HCT116 (cell line): Measurements from ENCODE around the gene NAT10. TPM values are rescaled to one million over a fixed set of nuclear protein-coding genes. Genes with fewer than 3 reads are reported as not detected.

Experiments used
- ATAC-seq: fragments of 200-7000 bp; cut with Tn5 transposase; 2 replicates; pipeline ENCODE4 v1.9.1; 2020; ENCODE audit warnings: mild to moderate bottlenecking, moderate library complexity
- BruUV-seq: library from RNA; stranded (reverse); fragments of 400-500 nt; replicated peaks from 2 replicates; lab custom pipeline; 2021; lab: Mats Ljungman, UMichigan
- CTCF ChIA-PET: fragments of 300-600 bp; sonication (Branson Sonifier 250); formaldehyde crosslinking; loops from one replicate; lab custom pipeline; 2021; ENCODE audit warnings: antibody characterized with exemption; lab: Charles Lee
- POLR2A ChIA-PET: fragments of 300-600, 350-600 bp; sonication (Branson Sonifier 250); formaldehyde crosslinking; loops from one replicate; lab custom pipeline; 2021; ENCODE audit warnings: antibody characterized with exemption; lab: Charles Lee
- RAD21 ChIA-PET, 2 experiments: fragments of 300-600 bp; sonication (Branson Sonifier 250); formaldehyde crosslinking; loops; one replicate each; lab custom pipeline; 2023; ENCODE audit warnings: low total read pairs in 2 of 2; ENCODE audit not compliant: uncharacterized antibody in 2 of 2, unreplicated experiment in 2 of 2, low non-redundant PET in 1 of 2; lab: Charles Lee
- DNase-seq: peaks from one replicate; pipeline ENCODE4 v3.0.0-alpha.2; 2010; ENCODE audit warnings: low read depth, low spot score
- H2AFZ ChIP-seq: fragments of 200-600 bp; shearing (Covaris generic), sonication (generic); 2 replicates; pipeline ENCODE4 v1.6.1; 2017; ENCODE audit warnings: low read depth, mixed run types, mixed read lengths, antibody characterized with exemption, low read length; ENCODE audit not compliant: poor library complexity, severe bottlenecking
- H3K27ac ChIP-seq: 2 replicates; pipeline ENCODE4 v1.5.1; 2012; ENCODE audit warnings: low read depth, low read length
- H3K27me3 ChIP-seq: fragments of 200-600 bp; sonication (generic); 2 replicates; pipeline ENCODE4 v1.6.1; 2016; ENCODE audit warnings: mixed run types, low read length, mixed read lengths; ENCODE audit not compliant: insufficient read depth
- H3K36me3 ChIP-seq, 2 experiments: fragments of 200-500 bp in 1 of 2; fragments of 200-600 bp in 1 of 2; sonication (Bioruptor generic) in 1 of 2; sonication (generic) in 1 of 2; 2 replicates each; pipeline versions ENCODE4 v1.5.1 to v1.6.1; 2014 to 2016; ENCODE audit warnings: low read length in 2 of 2, inconsistent platforms in 1 of 2, mixed read lengths in 1 of 2, mixed run types in 1 of 2; ENCODE audit not compliant: insufficient read depth in 2 of 2, control insufficient read depth in 1 of 2
- H3K4me1 ChIP-seq, 2 experiments: fragments of 200-600 bp in 1 of 2; sonication (generic) in 1 of 2; 2 replicates each; pipeline versions ENCODE4 v1.5.1 to v1.6.1; 2012 to 2017; ENCODE audit warnings: low read length in 2 of 2, inconsistent platforms in 1 of 2, mild to moderate bottlenecking in 1 of 2, mixed read lengths in 1 of 2, mixed run types in 1 of 2, moderate library complexity in 1 of 2; ENCODE audit not compliant: insufficient read depth in 2 of 2, control insufficient read depth in 1 of 2
- H3K4me2 ChIP-seq: fragments of 200-600 bp; sonication (generic); 2 replicates; pipeline ENCODE4 v1.6.1; 2017; ENCODE audit warnings: mixed run types, low read length, mixed read lengths
- H3K4me3 ChIP-seq, 2 experiments: fragments of 200-600 bp in 1 of 2; sonication (generic) in 1 of 2; replicated peaks in 1 of 2; 2 replicates each; pipeline ENCODE4 v1.5.1; 2011 to 2016; ENCODE audit warnings: low read length in 2 of 2, control low read depth in 1 of 2, low read depth in 1 of 2, mild to moderate bottlenecking in 1 of 2, mixed read lengths in 1 of 2, mixed run types in 1 of 2
- H3K79me2 ChIP-seq: fragments of 200-600 bp; sonication (generic); 2 replicates; pipeline ENCODE4 v1.6.1; 2017; ENCODE audit warnings: mild to moderate bottlenecking, mixed run types, low read length, moderate library complexity, mixed read lengths; ENCODE audit not compliant: insufficient read depth
- H3K9ac ChIP-seq: fragments of 200-600 bp; sonication (generic); 2 replicates; pipeline ENCODE4 v1.6.1; 2016; ENCODE audit warnings: low read length, mixed read lengths
- H3K9me2 ChIP-seq: fragments of 200-600 bp; sonication (generic), shearing (Covaris generic); 2 replicates; pipeline ENCODE4 v1.6.1; 2017; ENCODE audit warnings: mixed run types, mild to moderate bottlenecking, moderate library complexity; ENCODE audit not compliant: insufficient read depth
- H3K9me3 ChIP-seq, 2 experiments: fragments of 200-500 bp in 1 of 2; fragments of 200-600 bp in 1 of 2; sonication (Bioruptor generic) in 1 of 2; sonication (generic) in 1 of 2; 2 replicates each; pipeline ENCODE4 v1.6.1; 2014 to 2017; ENCODE audit warnings: low read length in 2 of 2, mixed read lengths in 2 of 2, inconsistent platforms in 1 of 2, low read depth in 1 of 2, mild to moderate bottlenecking in 1 of 2, mixed run types in 1 of 2, moderate library complexity in 1 of 2; ENCODE audit not compliant: control insufficient read depth in 1 of 2, insufficient read depth in 1 of 2
- H4K20me1 ChIP-seq: fragments of 200-600 bp; sonication (generic), shearing (Covaris generic); 2 replicates; pipeline ENCODE4 v1.6.1; 2017; ENCODE audit warnings: mixed run types, mild to moderate bottlenecking, moderate library complexity; ENCODE audit not compliant: insufficient read depth
- CBX3 ChIP-seq: IDR thresholded peaks from 2 replicates; pipeline ENCODE4 v1.6.1; 2012; ENCODE audit warnings: low read depth
- CEBPB ChIP-seq: IDR thresholded peaks from 2 replicates; pipeline ENCODE4 v1.6.1; 2012; ENCODE audit warnings: low read depth
- EGR1 ChIP-seq: IDR thresholded peaks from 2 replicates; pipeline ENCODE4 v1.6.1; 2012; ENCODE audit warnings: low read depth
- ELF1 ChIP-seq: IDR thresholded peaks from 2 replicates; pipeline ENCODE4 v1.6.1; 2012; ENCODE audit warnings: low read depth, borderline replicate concordance
- EZH2 ChIP-seq: fragments of 200-600 bp; sonication (generic); IDR thresholded peaks from 2 replicates; pipeline ENCODE4 v1.6.1; 2017; ENCODE audit warnings: antibody characterized with exemption, mixed run types
- FOSL1 ChIP-seq: IDR thresholded peaks from 2 replicates; pipeline ENCODE4 v1.6.1; 2012; ENCODE audit warnings: low read depth
- POLR2A ChIP-seq: IDR thresholded peaks from 2 replicates; pipeline ENCODE4 v1.7.0; 2011; ENCODE audit warnings: borderline replicate concordance; ENCODE audit not compliant: insufficient read depth, insufficient read length; ENCODE audit errors: extremely low read depth
- POLR2AphosphoS5 ChIP-seq: IDR thresholded peaks from 2 replicates; pipeline ENCODE4 v1.6.1; 2011; ENCODE audit warnings: mild to moderate bottlenecking, low read depth, low read length, moderate library complexity
- RAD21 ChIP-seq: IDR thresholded peaks from 2 replicates; pipeline ENCODE4 v1.6.1; 2012; ENCODE audit warnings: low read depth, mild to moderate bottlenecking
- SIN3A ChIP-seq: IDR thresholded peaks from 2 replicates; pipeline ENCODE4 v1.6.1; 2012; ENCODE audit warnings: low read depth
- SP1 ChIP-seq: IDR thresholded peaks from 2 replicates; pipeline ENCODE4 v1.6.1; 2012; ENCODE audit warnings: low read depth
- SRF ChIP-seq: IDR thresholded peaks from 2 replicates; pipeline ENCODE4 v1.6.1; 2012; ENCODE audit warnings: low read depth
- TCF7L2 ChIP-seq: IDR thresholded peaks from 2 replicates; pipeline ENCODE4 v1.7.0; 2011; ENCODE audit warnings: borderline replicate concordance, inconsistent platforms; ENCODE audit not compliant: insufficient read depth, insufficient read length; ENCODE audit errors: extremely low read depth
- YY1 ChIP-seq: IDR thresholded peaks from 2 replicates; pipeline ENCODE4 v1.6.1; 2011; ENCODE audit warnings: low read length, low read depth, moderate library complexity, mild to moderate bottlenecking; ENCODE audit not compliant: insufficient replicate concordance; ENCODE audit errors: extremely low read depth
- ZFX ChIP-seq: fragments of 450-650 bp; IDR thresholded peaks from 2 replicates; pipeline ENCODE4 v1.6.1; 2017
- ZNF274 ChIP-seq: fragments of 200-500 bp; sonication (Bioruptor generic); IDR thresholded peaks from 2 replicates; pipeline ENCODE4 v1.6.1; 2014; ENCODE audit warnings: mild to moderate bottlenecking, low read depth, low read length, inconsistent platforms
- intact Hi-C: fragments of 100-400 bp; cut with micrococcal nuclease; formaldehyde crosslinking; loops from 2 replicates; pipeline ENCODE4 v1.10.0; 2022
- total RNA-seq: library from RNA; stranded (reverse); gene quantifications from one replicate; pipeline ENCODE4 v1.2.1, GENCODE V29; 2021; ENCODE audit not compliant: unreplicated experiment
- TF ChIP-seq, protein P1 (sequence below): IDR thresholded peaks from 2 replicates; pipeline ENCODE4 v1.6.1; 2012; ENCODE audit warnings: low read depth
- TF ChIP-seq, protein P2 (sequence below): IDR thresholded peaks from 2 replicates; pipeline ENCODE4 v1.6.1; 2012
- TF ChIP-seq, protein P3 (sequence below), 3 experiments: fragments of 200-600 bp in 1 of 3; sonication (generic) in 1 of 3; IDR thresholded peaks in 2 of 3; conservative IDR thresholded peaks in 1 of 3; 2 replicates each; pipeline ENCODE4 v1.5.1; 2012 to 2017; ENCODE audit warnings: low read depth in 2 of 3, low read length in 2 of 3, antibody characterized with exemption in 1 of 3, borderline replicate concordance in 1 of 3, control low read depth in 1 of 3, mild to moderate bottlenecking in 1 of 3, mixed read lengths in 1 of 3, mixed run types in 1 of 3, moderate library complexity in 1 of 3; ENCODE audit not compliant: insufficient read depth in 1 of 3

Gene NAT10
- total RNA-seq, 1 experiment from 2014 or later, result 101 TPM

DNA sequence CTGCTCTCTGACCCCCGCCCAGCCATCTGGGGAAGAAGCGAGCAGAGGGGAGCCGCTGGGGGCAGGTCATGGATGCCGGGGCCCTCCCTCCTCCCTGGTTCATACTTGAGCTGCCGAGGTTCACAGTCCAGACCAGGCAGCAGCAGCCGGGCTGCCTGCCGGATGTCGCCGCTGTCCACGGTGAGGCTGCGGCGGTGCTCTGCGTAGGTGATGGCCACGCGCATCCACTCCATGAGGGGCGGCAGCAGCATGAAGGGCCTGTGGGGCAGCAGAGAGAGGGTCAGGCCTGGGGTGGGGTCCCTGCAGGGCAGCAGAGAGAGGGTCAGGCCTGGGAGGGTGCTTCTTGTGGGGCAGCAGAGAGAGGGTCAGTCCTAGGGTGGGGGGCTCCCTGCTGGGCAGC is 67.6 kb downstream of the NAT10 start:
- intact Hi-C loops, result loop anchor here (10.0 kb wide), 2 partner anchors 322 to 722 kb away; no protein-coding TSS in a partner anchor
- CTCF ChIA-PET, result interaction anchor here (1.6 to 3.8 kb wide), 2 partner anchors 66 to 184 kb away, joined by 6 to 93 read pairs; partner anchors contain the start of gene ABTB2

More for the DNA sequence above, 67.6 kb downstream of the NAT10 start:
- Histone ChIP-seq H3K36me3 (no peaks in the 10 kb centered on the region), H3K4me2 (no peak overlapping the region), H3K4me3 (no peak overlapping the region), H3K79me2 (no peaks in the 10 kb centered on the region), H3K27me3 (no peaks in the 10 kb centered on the region), H3K9me2 (no peaks in the 10 kb centered on the region), H3K4me1 (peaks cover 2 to 12% of the 10 kb centered on the region in 2 experiments; a peak in 2 of 4 replicates), H2AFZ (no peak overlapping the region), H4K20me1 (no peaks in the 10 kb centered on the region), H3K9me3 (no peaks in the 10 kb centered on the region), H3K9ac (no peak overlapping the region), H3K27ac (no peak overlapping the region)
- ATAC-seq, result no peak
- TF ChIP-seq, protein P1, sequence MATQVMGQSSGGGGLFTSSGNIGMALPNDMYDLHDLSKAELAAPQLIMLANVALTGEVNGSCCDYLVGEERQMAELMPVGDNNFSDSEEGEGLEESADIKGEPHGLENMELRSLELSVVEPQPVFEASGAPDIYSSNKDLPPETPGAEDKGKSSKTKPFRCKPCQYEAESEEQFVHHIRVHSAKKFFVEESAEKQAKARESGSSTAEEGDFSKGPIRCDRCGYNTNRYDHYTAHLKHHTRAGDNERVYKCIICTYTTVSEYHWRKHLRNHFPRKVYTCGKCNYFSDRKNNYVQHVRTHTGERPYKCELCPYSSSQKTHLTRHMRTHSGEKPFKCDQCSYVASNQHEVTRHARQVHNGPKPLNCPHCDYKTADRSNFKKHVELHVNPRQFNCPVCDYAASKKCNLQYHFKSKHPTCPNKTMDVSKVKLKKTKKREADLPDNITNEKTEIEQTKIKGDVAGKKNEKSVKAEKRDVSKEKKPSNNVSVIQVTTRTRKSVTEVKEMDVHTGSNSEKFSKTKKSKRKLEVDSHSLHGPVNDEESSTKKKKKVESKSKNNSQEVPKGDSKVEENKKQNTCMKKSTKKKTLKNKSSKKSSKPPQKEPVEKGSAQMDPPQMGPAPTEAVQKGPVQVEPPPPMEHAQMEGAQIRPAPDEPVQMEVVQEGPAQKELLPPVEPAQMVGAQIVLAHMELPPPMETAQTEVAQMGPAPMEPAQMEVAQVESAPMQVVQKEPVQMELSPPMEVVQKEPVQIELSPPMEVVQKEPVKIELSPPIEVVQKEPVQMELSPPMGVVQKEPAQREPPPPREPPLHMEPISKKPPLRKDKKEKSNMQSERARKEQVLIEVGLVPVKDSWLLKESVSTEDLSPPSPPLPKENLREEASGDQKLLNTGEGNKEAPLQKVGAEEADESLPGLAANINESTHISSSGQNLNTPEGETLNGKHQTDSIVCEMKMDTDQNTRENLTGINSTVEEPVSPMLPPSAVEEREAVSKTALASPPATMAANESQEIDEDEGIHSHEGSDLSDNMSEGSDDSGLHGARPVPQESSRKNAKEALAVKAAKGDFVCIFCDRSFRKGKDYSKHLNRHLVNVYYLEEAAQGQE, result no peak
- TF ChIP-seq RAD21 (no peak), SRF (no peak), TCF7L2 (no peak), CEBPB (no peak), SIN3A (no peak), ZNF274 (no peak), POLR2AphosphoS5 (no peak), SP1 (no peak), YY1 (no peak), EZH2 (no peak), EGR1 (no peak), CBX3 (no peak), ZFX (no peak), ELF1 (no peak), FOSL1 (no peak), POLR2A (no peak)
- TF ChIP-seq, protein P2, sequence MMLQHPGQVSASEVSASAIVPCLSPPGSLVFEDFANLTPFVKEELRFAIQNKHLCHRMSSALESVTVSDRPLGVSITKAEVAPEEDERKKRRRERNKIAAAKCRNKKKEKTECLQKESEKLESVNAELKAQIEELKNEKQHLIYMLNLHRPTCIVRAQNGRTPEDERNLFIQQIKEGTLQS, result no peak
- TF ChIP-seq, protein P3, sequence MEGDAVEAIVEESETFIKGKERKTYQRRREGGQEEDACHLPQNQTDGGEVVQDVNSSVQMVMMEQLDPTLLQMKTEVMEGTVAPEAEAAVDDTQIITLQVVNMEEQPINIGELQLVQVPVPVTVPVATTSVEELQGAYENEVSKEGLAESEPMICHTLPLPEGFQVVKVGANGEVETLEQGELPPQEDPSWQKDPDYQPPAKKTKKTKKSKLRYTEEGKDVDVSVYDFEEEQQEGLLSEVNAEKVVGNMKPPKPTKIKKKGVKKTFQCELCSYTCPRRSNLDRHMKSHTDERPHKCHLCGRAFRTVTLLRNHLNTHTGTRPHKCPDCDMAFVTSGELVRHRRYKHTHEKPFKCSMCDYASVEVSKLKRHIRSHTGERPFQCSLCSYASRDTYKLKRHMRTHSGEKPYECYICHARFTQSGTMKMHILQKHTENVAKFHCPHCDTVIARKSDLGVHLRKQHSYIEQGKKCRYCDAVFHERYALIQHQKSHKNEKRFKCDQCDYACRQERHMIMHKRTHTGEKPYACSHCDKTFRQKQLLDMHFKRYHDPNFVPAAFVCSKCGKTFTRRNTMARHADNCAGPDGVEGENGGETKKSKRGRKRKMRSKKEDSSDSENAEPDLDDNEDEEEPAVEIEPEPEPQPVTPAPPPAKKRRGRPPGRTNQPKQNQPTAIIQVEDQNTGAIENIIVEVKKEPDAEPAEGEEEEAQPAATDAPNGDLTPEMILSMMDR (IDR thresholded peaks at IDR 0.05 in 2 of 3, conservative IDR thresholded peaks at IDR 0.05 in 1 of 3; ENCODE audit: borderline replicate concordance in 1 of 3, insufficient read depth in 1 of 3, low read depth in 2 of 3, low read length in 2 of 3), result no peak
- BruUV-seq, result no TSS peak
- POLR2A ChIA-PET, result no interaction called here
- RAD21 ChIA-PET, result interaction anchor here (0.6 to 0.8 kb wide), 2 partner anchors 12 to 185 kb away, joined by 3 to 4 read pairs; no protein-coding TSS in a partner anchor
- no peak for DNase-seq
